BJ (cell line): ENCODE results near the gene PLAGL1. TPM values are rescaled to one million over a fixed set of nuclear protein-coding genes. Genes with fewer than 3 reads are reported as not detected.

Experiments
- CTCF ChIA-PET: fragments of 350-600 bp; formaldehyde crosslinking; extraction: SDS; loops from one replicate; lab custom pipeline; 2021; ENCODE audit warnings: antibody characterized with exemption, inconsistent platforms; lab: Yijun Ruan, JAX
- POLR2A ChIA-PET: fragments of 300-600 bp; sonication (Branson Sonifier 250); formaldehyde crosslinking; extraction: SDS; loops from one replicate; lab custom pipeline; 2021; ENCODE audit warnings: antibody characterized with exemption; lab: Charles Lee
- DNase-seq: peaks from one replicate; pipeline ENCODE4 v3.0.0-alpha.2; 2011; ENCODE audit warnings: low read depth
- H3K27me3 ChIP-seq: 2 replicates; pipeline ENCODE4 v1.6.0; 2011; ENCODE audit warnings: low read length; ENCODE audit not compliant: control insufficient read depth, insufficient read depth
- H3K36me3 ChIP-seq: 2 replicates; pipeline ENCODE4 v1.5.1; 2011; ENCODE audit warnings: low read length; ENCODE audit not compliant: control insufficient read depth, insufficient read depth
- H3K4me3 ChIP-seq: 2 replicates; pipeline ENCODE4 v1.5.1; 2011; ENCODE audit warnings: low read depth, mild to moderate bottlenecking, control low read depth, low read length
- CTCF ChIP-seq: IDR thresholded peaks from 2 replicates; pipeline ENCODE4 v1.5.1; 2011; ENCODE audit warnings: low read depth, mild to moderate bottlenecking, control low read depth, inconsistent platforms, low read length, moderate library complexity; ENCODE audit not compliant: insufficient read depth
- polyA plus RNA-seq: library from polyadenylated mRNA; depleted of rRNA; stranded (reverse); fragments of >200 nt; gene quantifications from 2 replicates; pipeline ENCODE4 v1.2.3, GENCODE V29; 2011

The PLAGL1 gene
- polyA plus RNA-seq, 1 experiment = 68.0 TPM

- CTCF ChIA-PET = interaction anchor here (1.0 to 2.1 kb wide), 4 partner anchors 21 to 459 kb away, joined by 3 to 12 read pairs (median 4); no protein-coding TSS in a partner anchor
- POLR2A ChIA-PET = interaction anchor here (0.6 kb wide), 1 partner anchor 16 kb away, joined by 3 read pairs; no protein-coding TSS in a partner anchor
Observed at GRCh38 chr6:144033816-144034735, 26.0 kb upstream of the PLAGL1 start.

GRCh38 chr6:144029452-144029851, 21.4 kb upstream of the PLAGL1 start:
- POLR2A ChIA-PET = no interaction called here
- TF ChIP-seq CTCF = no peak
- Histone ChIP-seq H3K4me3 (no peak overlapping the region), H3K36me3 (no peaks in the 10 kb centered on the region), H3K27me3 (peaks cover 3% of the 10 kb centered on the region; the same call in 1 of the 2 replicates)
- CTCF ChIA-PET = interaction anchor here (1.6 kb wide), 1 partner anchor 16 kb away, joined by 9 read pairs; no protein-coding TSS in a partner anchor
- DNase-seq = no peak

More at GRCh38 chr6:144033816-144034735, 26.0 kb upstream of the PLAGL1 start:
- Histone ChIP-seq H3K4me3 (no peak overlapping the region), H3K36me3 (no peaks in the 10 kb centered on the region), H3K27me3 (no peaks in the 10 kb centered on the region)
- no peak for TF ChIP-seq CTCF
- DNase-seq = peak; percentile 76

- CTCF ChIA-PET = interaction anchor here (1.0 to 1.3 kb wide), 3 partner anchors 9 to 452 kb away, joined by 4 read pairs; no protein-coding TSS in a partner anchor
- no peak for DNase-seq
- TF ChIP-seq CTCF = no peak
- Histone ChIP-seq H3K4me3 (no peak overlapping the region), H3K27me3 (peaks cover 3% of the 10 kb centered on the region; the same call in 1 of the 2 replicates), H3K36me3 (no peaks in the 10 kb centered on the region)
- POLR2A ChIA-PET = no interaction called here
Observed at GRCh38 chr6:144027932-144028587, 20.0 kb upstream of the PLAGL1 start.

GRCh38 chr6:144023216-144023615, 15.2 kb upstream of the PLAGL1 start:
- ChIA-PET POLR2A (no interaction called here), CTCF (interaction anchor here (1.5 to 3.3 kb wide), 2 partner anchors 10 to 448 kb away, joined by 4 to 20 read pairs; no protein-coding TSS in a partner anchor)
- H3K4me3 ChIP-seq = no peak overlapping the region
- H3K27me3 ChIP-seq = peaks cover 3% of the 10 kb centered on the region; the same call in 1 of the 2 replicates
- TF ChIP-seq CTCF = no peak
- DNase-seq = no peak
- H3K36me3 ChIP-seq = no peaks in the 10 kb centered on the region
